Superior temporal gyrus (tissue), 1 donor: ENCODE results near the gene TMC2.

Experiments
- DNase-seq: peaks from one replicate; pipeline ENCODE4 v3.0.0-alpha.2; 2016; ENCODE audit errors: extremely low spot score

Gene TMC2

GRCh38 chr20:2578475-2579192, 42.3 kb downstream of the TMC2 start:
- DNase-seq = no peak

- no peak for DNase-seq
These were observed 49.4 kb downstream of the TMC2 start for GRCh38 chr20:2585811-2586210.

- no peak for DNase-seq
These were observed 57.4 kb downstream of the TMC2 start for GRCh38 chr20:2593756-2594155.

GRCh38 chr20:2595076-2595475, 58.7 kb downstream of the TMC2 start:
- no peak for DNase-seq

GRCh38 chr20:2596673-2597279, 60.4 kb downstream of the TMC2 start:
- DNase-seq = no peak

GRCh38 chr20:2599288-2600006, 63.1 kb downstream of the TMC2 start:
- no peak for DNase-seq

GRCh38 chr20:2602046-2602735, 65.8 kb downstream of the TMC2 start:
- no peak for DNase-seq

- no peak for DNase-seq
These were observed 66.4 kb downstream of the TMC2 start for GRCh38 chr20:2602746-2603145.

- DNase-seq = no peak
These were observed 67.6 kb downstream of the TMC2 start for GRCh38 chr20:2603816-2604505.

GRCh38 chr20:2604506-2604835, 68.1 kb downstream of the TMC2 start:
- DNase-seq = no peak

GRCh38 chr20:2606507-2607006, 70.2 kb downstream of the TMC2 start:
- DNase-seq = no peak

GRCh38 chr20:2610326-2610725, 74.0 kb downstream of the TMC2 start:
- DNase-seq = no peak

GRCh38 chr20:2610941-2611720, 74.8 kb downstream of the TMC2 start:
- no peak for DNase-seq

GRCh38 chr20:2612073-2612472, 75.7 kb downstream of the TMC2 start:
- no peak for DNase-seq

GRCh38 chr20:2616634-2617033, 80.3 kb downstream of the TMC2 start:
- DNase-seq = no peak

- no peak for DNase-seq
These were observed 80.8 kb downstream of the TMC2 start for GRCh38 chr20:2617099-2617714.

GRCh38 chr20:2618815-2619214, 82.4 kb downstream of the TMC2 start:
- DNase-seq = no peak

GRCh38 chr20:2619337-2619736, 83.0 kb downstream of the TMC2 start:
- no peak for DNase-seq

- no peak for DNase-seq
These were observed 83.7 kb downstream of the TMC2 start for GRCh38 chr20:2619961-2620595.

GRCh38 chr20:2624190-2624589, 87.8 kb downstream of the TMC2 start:
- DNase-seq = no peak
